Nephron progenitor cell (in vitro differentiated cells): ENCODE data around the gene TMEM18.

Source experiments
- DNase-seq: peaks from one replicate; pipeline ENCODE4 v3.0.0; 2021
- H3K27ac Mint-ChIP-seq: 2 replicates; pipeline ENCODE4 v1.8.0; 2021; ENCODE audit warnings: mild to moderate bottlenecking, moderate library complexity, mixed read lengths
- H3K27me3 Mint-ChIP-seq: 2 replicates; pipeline ENCODE4 v1.8.0; 2021; ENCODE audit warnings: mild to moderate bottlenecking, low read depth, mixed read lengths; ENCODE audit not compliant: poor library complexity
- H3K36me3 Mint-ChIP-seq: 2 replicates; pipeline ENCODE4 v1.8.0; 2021; ENCODE audit warnings: low read depth, mixed read lengths
- H3K4me1 Mint-ChIP-seq: 2 replicates; pipeline ENCODE4 v1.8.0; 2021; ENCODE audit warnings: mixed read lengths
- H3K4me3 Mint-ChIP-seq: 2 replicates; pipeline ENCODE4 v1.8.0; 2021; ENCODE audit warnings: mild to moderate bottlenecking, moderate library complexity, mixed read lengths
- H3K9me3 Mint-ChIP-seq: 2 replicates; pipeline ENCODE4 v1.8.0; 2021; ENCODE audit warnings: mild to moderate bottlenecking, moderate library complexity, mixed read lengths
- CTCF ChIP-seq: fragments of 200-600 bp; sonication (generic); IDR thresholded peaks from 2 replicates; pipeline ENCODE4 v1.5.0; 2021; ENCODE audit warnings: antibody characterized with exemption

TMEM18 gene

GRCh38 chr2:665340-666073 is 11.7 kb downstream of the TMEM18 start:
- Mint-ChIP-seq H3K4me3 (no peak overlapping the region), H3K4me1 (peaks cover 21% of the 10 kb centered on the region), H3K9me3 (peaks cover 46% of the 10 kb centered on the region), H3K27me3 (peaks cover 10% of the 10 kb centered on the region), H3K27ac (no peak overlapping the region), H3K36me3 (peaks cover 78% of the 10 kb centered on the region)
- no peak for DNase-seq
- TF ChIP-seq CTCF = no peak

DNA sequence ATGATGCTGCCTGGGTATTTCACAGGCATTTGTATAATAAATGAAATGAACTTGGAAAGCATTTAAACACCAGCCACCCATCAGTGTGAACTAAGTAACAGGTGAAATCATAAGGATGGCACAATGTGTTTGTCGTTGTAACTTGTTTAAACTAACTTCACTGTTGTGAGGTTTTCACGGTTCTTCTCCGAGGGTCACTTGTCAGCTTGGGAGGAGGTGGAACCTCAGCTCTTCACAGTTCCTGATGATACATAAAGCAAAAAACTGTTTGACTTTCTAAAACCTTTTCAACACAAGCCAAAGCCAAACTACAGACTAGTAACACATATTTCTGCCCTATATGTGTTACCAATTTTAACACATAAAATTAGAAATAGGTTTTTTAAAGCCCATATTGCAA is 13.1 kb downstream of the TMEM18 start:
- TF ChIP-seq CTCF = no peak

DNA sequence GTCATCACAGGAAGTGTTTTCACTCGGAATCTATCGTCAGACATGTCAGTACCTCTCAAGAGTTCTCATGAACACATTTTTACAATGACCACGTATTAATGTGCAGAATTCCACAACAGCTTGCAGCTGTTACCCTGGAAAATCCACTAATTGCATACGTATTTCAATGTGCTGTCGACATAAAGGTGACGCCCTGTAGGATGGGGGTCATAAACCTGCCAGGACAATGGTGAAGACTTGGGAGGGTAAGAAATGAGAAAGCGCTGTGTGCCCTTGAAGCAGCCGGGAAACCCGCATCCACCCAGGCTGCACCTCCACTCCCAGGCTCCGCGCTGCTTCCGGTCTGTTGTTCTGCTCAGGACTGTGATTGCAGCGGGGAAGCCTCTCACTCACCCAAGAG is 14.0 kb downstream of the TMEM18 start:
- peaks cover 24% of the 10 kb centered on the region for H3K27me3 Mint-ChIP-seq
- H3K36me3 Mint-ChIP-seq = peaks cover 58% of the 10 kb centered on the region
- H3K27ac Mint-ChIP-seq = peak overlapping the region; percentile 29
- H3K9me3 Mint-ChIP-seq = peaks cover 44% of the 10 kb centered on the region
- peaks cover 19% of the 10 kb centered on the region for H3K4me1 Mint-ChIP-seq
- DNase-seq = no peak
- no peak for TF ChIP-seq CTCF
- no peak overlapping the region for H3K4me3 Mint-ChIP-seq

More for the DNA sequence above, 13.1 kb downstream of the TMEM18 start:
- Mint-ChIP-seq H3K36me3 (peaks cover 65% of the 10 kb centered on the region), H3K27ac (no peak overlapping the region), H3K9me3 (peaks cover 46% of the 10 kb centered on the region), H3K4me3 (no peak overlapping the region), H3K4me1 (peaks cover 19% of the 10 kb centered on the region), H3K27me3 (peaks cover 20% of the 10 kb centered on the region)
- DNase-seq = no peak

DNA sequence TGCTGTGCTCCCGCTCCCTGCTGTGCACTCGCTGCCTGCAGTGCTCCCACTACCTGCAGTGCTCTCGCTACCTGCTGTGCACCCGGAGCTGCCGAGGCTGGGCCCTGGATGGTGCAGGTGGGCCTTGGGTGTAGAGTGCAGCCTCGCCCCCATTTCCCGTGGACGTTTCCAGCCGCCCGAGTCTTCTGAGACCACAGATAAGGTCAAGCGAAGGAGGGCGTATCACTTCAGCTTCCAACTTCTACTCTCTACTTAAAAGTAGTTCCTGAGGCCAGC is 15.9 kb downstream of the TMEM18 start:
- Mint-ChIP-seq H3K27me3 (peaks cover 29% of the 10 kb centered on the region), H3K4me1 (peaks cover 19% of the 10 kb centered on the region), H3K27ac (no peak overlapping the region), H3K4me3 (no peak overlapping the region), H3K9me3 (peaks cover 29% of the 10 kb centered on the region), H3K36me3 (peaks cover 39% of the 10 kb centered on the region)
- no peak for TF ChIP-seq CTCF
- DNase-seq = no peak

DNA sequence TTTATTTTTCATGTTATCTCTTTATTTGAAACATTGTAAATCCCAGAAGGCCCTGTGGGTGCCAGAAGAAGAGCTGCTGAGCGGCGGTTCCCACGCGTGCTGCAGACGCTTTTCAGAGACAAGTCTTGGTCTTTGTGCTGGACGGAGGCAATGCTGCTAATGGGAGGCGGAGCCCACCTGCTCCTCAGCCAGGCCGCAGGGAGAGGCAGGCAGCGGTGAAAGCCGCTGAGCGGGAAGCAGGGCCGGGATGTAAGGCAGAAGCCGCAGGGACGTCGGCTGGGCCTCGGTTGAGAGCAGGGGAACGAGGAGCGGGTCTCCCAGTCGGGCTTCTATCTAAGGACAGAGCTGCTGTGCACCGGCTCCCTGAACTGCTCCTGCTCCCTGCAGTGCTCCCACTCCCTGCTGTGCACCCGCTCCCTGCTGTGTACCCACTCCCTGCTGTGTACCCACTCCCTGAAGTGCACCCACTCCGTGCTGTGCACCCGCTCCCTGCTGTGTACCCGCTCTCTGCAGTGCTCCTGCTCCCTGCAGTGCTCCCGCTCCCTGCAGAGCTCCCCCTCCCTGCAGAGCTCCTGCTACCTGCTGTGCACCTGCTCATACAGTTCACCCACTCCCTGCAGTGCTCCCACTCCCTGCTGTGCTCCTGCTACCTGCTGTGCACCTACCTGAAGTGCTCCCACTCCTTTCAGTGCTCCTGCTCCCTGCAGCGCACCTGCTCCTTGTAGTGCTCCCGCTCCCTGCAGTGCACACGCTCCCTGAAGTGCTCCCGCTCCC is 16.4 kb downstream of the TMEM18 start:
- H3K27ac Mint-ChIP-seq = no peak overlapping the region
- peaks cover 19% of the 10 kb centered on the region for H3K4me1 Mint-ChIP-seq
- peaks cover 34% of the 10 kb centered on the region for H3K36me3 Mint-ChIP-seq
- TF ChIP-seq CTCF = no peak
- H3K9me3 Mint-ChIP-seq = peaks cover 24% of the 10 kb centered on the region
- no peak overlapping the region for H3K4me3 Mint-ChIP-seq
- peaks cover 29% of the 10 kb centered on the region for H3K27me3 Mint-ChIP-seq
- DNase-seq = no peak
